Measurements from ENCODE around the gene XCR1. TPM values are rescaled to one million over a fixed set of nuclear protein-coding genes. Genes with fewer than 3 reads are reported as not detected.
"Not testable (repeated sequence)": the region's sequence is repeated elsewhere in the genome, so short reads cannot be mapped to it uniquely, and the experiment has no call there.

The XCR1 gene
- total RNA-seq, 2 experiments from 2014 or later, result not detected

DNA sequence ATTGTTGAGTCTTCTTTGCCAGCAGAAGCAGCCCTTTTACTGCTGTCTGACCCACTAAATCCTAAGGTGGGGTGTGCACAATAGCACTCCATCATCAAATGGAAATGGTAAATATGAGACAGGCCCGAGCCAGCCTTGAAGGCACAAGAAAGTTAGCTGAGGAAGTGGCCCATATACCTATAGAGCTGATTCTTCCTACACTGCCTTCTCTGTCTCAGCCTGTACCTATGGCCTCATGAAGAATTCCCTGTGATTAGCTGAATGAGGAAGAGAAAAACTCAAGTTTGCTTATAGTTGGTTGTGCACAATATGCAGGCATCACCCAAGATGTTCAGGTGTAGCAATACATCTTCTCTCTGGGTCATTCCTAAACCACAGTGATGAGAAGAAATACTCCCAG is 31.7 kb upstream of the XCR1 start:
- Histone ChIP-seq H2AFZ (ENCODE audit: low read length) (no peak overlapping the region), H4K20me1 (ENCODE audit: insufficient read depth, low read length) (no peaks in the 10 kb centered on the region), H3K9me2 (ENCODE audit: insufficient read depth, low read length) (no peaks in the 10 kb centered on the region), H3K4me2 (ENCODE audit: low read length) (peak overlapping the region; percentile 18; the same call in 1 of the 2 replicates), H3K4me1 (ENCODE audit: insufficient read depth, low read length, poor library complexity, severe bottlenecking) (peaks cover 12% of the 10 kb centered on the region), H3K79me2 (ENCODE audit: insufficient read depth, low read depth, low read length) (no peaks in the 10 kb centered on the region), H3K9me3 (ENCODE audit: low read length) (no peaks in the 10 kb centered on the region), H3K4me3 (ENCODE audit: low read depth, low read length, poor library complexity, severe bottlenecking) (no peak overlapping the region), H3K36me3 (ENCODE audit: insufficient read depth, low read length) (no peaks in the 10 kb centered on the region), H3K27ac (ENCODE audit: low read depth, low read length, poor library complexity, severe bottlenecking) (no peak overlapping the region)
- intact Hi-C loops (cut with micrococcal nuclease; ENCODE audit: unreplicated experiment), result no loop called here
- no TSS peak for BruUV-seq (replicated peaks)
- POLR2A ChIA-PET, result no interaction called here
- TF ChIP-seq, protein P1, sequence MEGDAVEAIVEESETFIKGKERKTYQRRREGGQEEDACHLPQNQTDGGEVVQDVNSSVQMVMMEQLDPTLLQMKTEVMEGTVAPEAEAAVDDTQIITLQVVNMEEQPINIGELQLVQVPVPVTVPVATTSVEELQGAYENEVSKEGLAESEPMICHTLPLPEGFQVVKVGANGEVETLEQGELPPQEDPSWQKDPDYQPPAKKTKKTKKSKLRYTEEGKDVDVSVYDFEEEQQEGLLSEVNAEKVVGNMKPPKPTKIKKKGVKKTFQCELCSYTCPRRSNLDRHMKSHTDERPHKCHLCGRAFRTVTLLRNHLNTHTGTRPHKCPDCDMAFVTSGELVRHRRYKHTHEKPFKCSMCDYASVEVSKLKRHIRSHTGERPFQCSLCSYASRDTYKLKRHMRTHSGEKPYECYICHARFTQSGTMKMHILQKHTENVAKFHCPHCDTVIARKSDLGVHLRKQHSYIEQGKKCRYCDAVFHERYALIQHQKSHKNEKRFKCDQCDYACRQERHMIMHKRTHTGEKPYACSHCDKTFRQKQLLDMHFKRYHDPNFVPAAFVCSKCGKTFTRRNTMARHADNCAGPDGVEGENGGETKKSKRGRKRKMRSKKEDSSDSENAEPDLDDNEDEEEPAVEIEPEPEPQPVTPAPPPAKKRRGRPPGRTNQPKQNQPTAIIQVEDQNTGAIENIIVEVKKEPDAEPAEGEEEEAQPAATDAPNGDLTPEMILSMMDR (conservative IDR thresholded peaks at IDR 0.05; ENCODE audit: low read length), result no peak
- TF ChIP-seq EZH2phosphoT487 (IDR thresholded peaks at IDR 0.05; ENCODE audit: borderline replicate concordance, low read depth, low read length), result no peak
- no peak for DNase-seq (ENCODE audit: low spot score)
- CTCF ChIA-PET (ENCODE audit: unreplicated experiment), result no interaction called here

DNA sequence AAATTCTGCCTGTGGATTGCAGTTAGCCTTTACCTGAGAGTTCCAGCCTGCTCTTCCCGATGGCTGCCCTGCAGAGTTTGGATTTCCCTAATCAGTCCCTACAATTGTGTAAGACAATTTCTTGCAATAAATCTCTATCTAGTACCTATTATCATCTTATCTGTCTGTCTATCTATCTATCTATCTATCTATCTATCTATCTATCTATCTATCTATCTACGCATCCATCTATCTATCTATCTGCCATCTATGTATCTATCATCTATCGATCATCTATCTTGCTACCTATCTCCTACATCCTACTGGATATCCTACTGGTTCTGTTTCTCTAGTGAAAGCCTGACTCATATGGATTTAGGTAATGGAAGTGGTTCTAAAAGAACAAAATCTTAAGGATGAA is 30.4 kb upstream of the XCR1 start:
- TF ChIP-seq EZH2phosphoT487 (IDR thresholded peaks at IDR 0.05; ENCODE audit: borderline replicate concordance, low read depth, low read length), result no peak
- TF ChIP-seq, protein P1 (conservative IDR thresholded peaks at IDR 0.05; ENCODE audit: low read length), result no peak
- DNase-seq (ENCODE audit: low spot score), result no peak
- no peaks in the 10 kb centered on the region for H3K36me3 ChIP-seq (ENCODE audit: insufficient read depth, low read length)
- no peaks in the 10 kb centered on the region for H3K9me3 ChIP-seq (ENCODE audit: low read length)
- H3K4me2 ChIP-seq (ENCODE audit: low read length), result no peak overlapping the region
- BruUV-seq (replicated peaks), result no TSS peak
- POLR2A ChIA-PET, result interaction anchor here (0.5 kb wide), 1 partner anchor 11 kb away, joined by 3 read pairs; no protein-coding TSS in a partner anchor
- H3K79me2 ChIP-seq (ENCODE audit: insufficient read depth, low read depth, low read length), result no peaks in the 10 kb centered on the region
- H3K9me2 ChIP-seq (ENCODE audit: insufficient read depth, low read length), result no peaks in the 10 kb centered on the region
- peaks cover 12% of the 10 kb centered on the region for H3K4me1 ChIP-seq (ENCODE audit: insufficient read depth, low read length, poor library complexity, severe bottlenecking)
- no peaks in the 10 kb centered on the region for H4K20me1 ChIP-seq (ENCODE audit: insufficient read depth, low read length)
- H2AFZ ChIP-seq (ENCODE audit: low read length), result no peak overlapping the region
- no peak overlapping the region for H3K27ac ChIP-seq (ENCODE audit: low read depth, low read length, poor library complexity, severe bottlenecking)
- H3K4me3 ChIP-seq (ENCODE audit: low read depth, low read length, poor library complexity, severe bottlenecking), result no peak overlapping the region
- intact Hi-C loops (cut with micrococcal nuclease; ENCODE audit: unreplicated experiment), result no loop called here
- CTCF ChIA-PET (ENCODE audit: unreplicated experiment), result no interaction called here

- Histone ChIP-seq H2AFZ (ENCODE audit: low read length) (no peak overlapping the region), H3K9me2 (ENCODE audit: insufficient read depth, low read length) (no peaks in the 10 kb centered on the region), H3K4me2 (ENCODE audit: low read length) (no peak overlapping the region), H3K4me1 (ENCODE audit: insufficient read depth, low read length, poor library complexity, severe bottlenecking) (peaks cover 12% of the 10 kb centered on the region), H3K4me3 (ENCODE audit: low read depth, low read length, poor library complexity, severe bottlenecking) (no peak overlapping the region), H3K9me3 (ENCODE audit: low read length) (no peaks in the 10 kb centered on the region), H3K79me2 (ENCODE audit: insufficient read depth, low read depth, low read length) (no peaks in the 10 kb centered on the region), H3K36me3 (ENCODE audit: insufficient read depth, low read length) (no peaks in the 10 kb centered on the region), H4K20me1 (ENCODE audit: insufficient read depth, low read length) (no peaks in the 10 kb centered on the region), H3K27ac (ENCODE audit: low read depth, low read length, poor library complexity, severe bottlenecking) (no peak overlapping the region)
- BruUV-seq (replicated peaks), result no TSS peak
- DNase-seq (ENCODE audit: low spot score), result no peak
- ChIA-PET CTCF (ENCODE audit: unreplicated experiment) (no interaction called here), POLR2A (no interaction called here)
- intact Hi-C loops (cut with micrococcal nuclease; ENCODE audit: unreplicated experiment), result no loop called here
- TF ChIP-seq, protein P1 (conservative IDR thresholded peaks at IDR 0.05; ENCODE audit: low read length), result no peak
- no peak for TF ChIP-seq EZH2phosphoT487 (IDR thresholded peaks at IDR 0.05; ENCODE audit: borderline replicate concordance, low read depth, low read length)
Measured at GRCh38 chr3:46056686-46057085, 29.4 kb upstream of the XCR1 start.

DNA sequence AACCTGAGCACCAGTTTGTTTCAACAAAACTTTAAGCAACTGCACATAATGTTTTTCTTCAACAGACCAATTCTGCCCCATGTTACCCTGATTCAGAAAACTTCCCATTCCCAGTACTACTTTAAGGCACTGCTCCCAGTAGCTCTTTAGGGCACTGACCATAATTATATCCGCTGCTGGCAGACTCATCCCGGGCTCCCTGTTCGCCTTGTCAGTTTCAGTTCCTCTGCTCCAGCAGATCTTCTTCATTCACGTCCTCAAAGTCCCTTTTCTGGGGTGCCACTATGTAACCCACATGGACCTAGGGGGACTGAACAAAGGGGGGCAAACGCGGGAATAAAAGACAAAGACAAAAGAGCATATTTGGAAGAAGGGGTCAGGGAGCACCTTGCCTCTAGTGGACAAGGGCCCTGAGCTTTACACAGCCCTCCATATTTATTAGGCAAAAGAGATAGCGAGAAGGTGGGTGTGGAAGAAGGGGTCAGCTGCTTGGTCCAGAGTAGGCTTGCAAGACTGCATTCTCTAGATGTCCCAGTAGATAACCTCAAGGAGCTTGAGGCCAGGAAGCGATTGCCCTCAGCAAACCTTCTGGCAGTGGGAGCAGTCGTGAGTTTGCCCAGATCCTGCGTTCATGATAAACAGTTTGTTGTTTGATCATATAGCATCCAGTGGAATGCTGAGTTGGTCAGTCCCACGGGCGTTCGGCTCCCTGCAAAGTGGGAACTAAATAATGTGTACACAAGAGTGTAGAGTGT is 26.7 kb upstream of the XCR1 start:
- CTCF ChIA-PET (ENCODE audit: unreplicated experiment); DNase-seq (ENCODE audit: low spot score): not testable (repeated sequence)
- POLR2A ChIA-PET, result interaction anchor here (0.8 kb wide), 1 partner anchor 58 kb away, joined by 4 read pairs; no protein-coding TSS in a partner anchor

More for the DNA sequence above, 26.7 kb upstream of the XCR1 start:
- H3K4me3 ChIP-seq (ENCODE audit: low read depth, low read length, poor library complexity, severe bottlenecking); H2AFZ ChIP-seq (ENCODE audit: low read length); H3K36me3 ChIP-seq (ENCODE audit: insufficient read depth, low read length); H3K79me2 ChIP-seq (ENCODE audit: insufficient read depth, low read depth, low read length); H3K4me2 ChIP-seq (ENCODE audit: low read length); H3K27ac ChIP-seq (ENCODE audit: low read depth, low read length, poor library complexity, severe bottlenecking); H3K4me1 ChIP-seq (ENCODE audit: insufficient read depth, low read length, poor library complexity, severe bottlenecking); H3K9me2 ChIP-seq (ENCODE audit: insufficient read depth, low read length); H3K9me3 ChIP-seq (ENCODE audit: low read length); BruUV-seq (replicated peaks); H4K20me1 ChIP-seq (ENCODE audit: insufficient read depth, low read length); intact Hi-C loops (cut with micrococcal nuclease; ENCODE audit: unreplicated experiment): not testable (repeated sequence)
